K562 (cell line): ENCODE measurements around the gene FBXO36. TPM values are rescaled to one million over a fixed set of nuclear protein-coding genes. Genes with fewer than 3 reads are reported as not detected.
A peak's percentile ranks its signal among the peaks of the same experiment; 100 is the strongest.

Experiments
- ATAC-seq: fragments of 200-7000 bp; cut with Tn5 transposase; 3 replicates; pipeline ENCODE4 v1.9.1; 2020; ENCODE audit warnings: moderate library complexity
- BruUV-seq: library from RNA; stranded (reverse); fragments of 400-500 nt; replicated peaks from 2 replicates; lab custom pipeline; 2021; lab: Mats Ljungman, UMichigan
- CTCF ChIA-PET: fragments of 300-600 bp; formaldehyde crosslinking; extraction: SDS; loops from one replicate; lab custom pipeline; 2021; ENCODE audit warnings: low intra/inter-chr PET ratio; lab: Yijun Ruan, JAX
- POLR2A ChIA-PET: fragments of 300-600, 350-650 bp; sonication (Branson Sonifier 250); formaldehyde crosslinking; extraction: SDS; loops from one replicate; lab custom pipeline; 2021; ENCODE audit warnings: antibody characterized with exemption, inconsistent platforms; lab: Yijun Ruan, JAX
- DNase-seq, 4 experiments: peaks; one replicate each; pipeline versions ENCODE4 v3.0.0 to v3.0.0-alpha.2; 2011 to 2018; ENCODE audit warnings: low spot score in 3 of 4, mixed read lengths in 3 of 4; ENCODE audit errors: extremely low read depth in 1 of 4
- FAIRE-seq: peaks from 2 replicates; lab custom pipeline; 2011; peaks lifted over from hg19 to GRCh38; lab: Jason Lieb, UNC
- H2AFZ ChIP-seq: 2 replicates; pipeline ENCODE4 v1.6.0; 2011; ENCODE audit warnings: low read depth, low read length, control low read depth, inconsistent platforms
- H3K27ac ChIP-seq: fragments of 200-600 bp; 3 replicates; pipeline ENCODE4 v1.8.0; 2011; ENCODE audit warnings: low read depth, mild to moderate bottlenecking, control low read depth, inconsistent platforms, low read length, moderate library complexity, mixed read lengths; ENCODE audit errors: extremely low read depth
- H3K27me3 ChIP-seq, 2 experiments: fragments of 300-600 bp in 1 of 2; 2 replicates in 1 of 2; 3 replicates in 1 of 2; pipeline versions ENCODE4 v1.6.0 to v1.8.0; 2011; ENCODE audit warnings: inconsistent platforms in 2 of 2, low read length in 2 of 2, mild to moderate bottlenecking in 1 of 2, mixed read lengths in 1 of 2, moderate library complexity in 1 of 2; ENCODE audit not compliant: control insufficient read depth in 2 of 2, insufficient read depth in 2 of 2
- H3K36me3 ChIP-seq: fragments of 300-600 bp; 3 replicates; pipeline ENCODE4 v1.8.0; 2011; ENCODE audit warnings: mild to moderate bottlenecking, low read length, inconsistent platforms; ENCODE audit not compliant: control insufficient read depth, insufficient read depth
- H3K4me1 ChIP-seq, 2 experiments: fragments of 200-600 bp in 1 of 2; replicated peaks in 1 of 2; 2 replicates in 1 of 2; 3 replicates in 1 of 2; pipeline versions ENCODE4 v1.5.1 to v1.8.0; 2011; ENCODE audit warnings: inconsistent platforms in 2 of 2, low read length in 2 of 2, mild to moderate bottlenecking in 1 of 2, mixed read lengths in 1 of 2, moderate library complexity in 1 of 2; ENCODE audit not compliant: control insufficient read depth in 2 of 2, insufficient read depth in 2 of 2
- H3K4me2 ChIP-seq: 2 replicates; pipeline ENCODE4 v1.6.1; 2011; ENCODE audit warnings: low read length, control low read depth, inconsistent platforms, mixed read lengths; ENCODE audit not compliant: insufficient read depth
- H3K4me3 ChIP-seq: fragments of 200-600 bp; sonication (generic), shearing (Covaris generic); 2 replicates; pipeline ENCODE4 v1.5.1; 2016; ENCODE audit warnings: control low read depth, inconsistent platforms
- H3K79me2 ChIP-seq: fragments of 200-600 bp; 3 replicates; pipeline ENCODE4 v1.8.0; 2011; ENCODE audit warnings: low read length, inconsistent platforms; ENCODE audit not compliant: control insufficient read depth, insufficient read depth
- H3K9ac ChIP-seq, 2 experiments: 2 replicates each; pipeline versions ENCODE4 v1.6.0 to v1.6.1; 2011; ENCODE audit warnings: low read depth in 2 of 2, low read length in 2 of 2, control low read depth in 1 of 2, inconsistent platforms in 1 of 2, mild to moderate bottlenecking in 1 of 2, mixed read lengths in 1 of 2; ENCODE audit not compliant: insufficient read depth in 1 of 2
- H3K9me1 ChIP-seq: one replicate; pipeline ENCODE4 v1.6.0; 2011; ENCODE audit warnings: inconsistent platforms, mild to moderate bottlenecking, low read length, moderate library complexity; ENCODE audit not compliant: control insufficient read depth, insufficient read depth
- H3K9me3 ChIP-seq: replicated peaks from 2 replicates; pipeline ENCODE4 v1.5.1; 2011; ENCODE audit warnings: low read depth, low read length, inconsistent platforms; ENCODE audit not compliant: control insufficient read depth, insufficient read depth
- H4K20me1 ChIP-seq: replicated peaks from 2 replicates; pipeline ENCODE4 v1.6.1; 2011; ENCODE audit warnings: low read length, inconsistent platforms, mixed read lengths; ENCODE audit not compliant: control insufficient read depth, insufficient read depth
- ARHGAP35 ChIP-seq: fragments of 450-650 bp; IDR thresholded peaks from 2 replicates; pipeline ENCODE4 v1.6.1; 2018; ENCODE audit not compliant: partially characterized antibody
- BCLAF1 ChIP-seq, 2 experiments: fragments of 450-650 bp in 1 of 2; IDR thresholded peaks; 2 replicates each; pipeline ENCODE4 v1.6.1; 2011 to 2017; ENCODE audit warnings: low read depth in 2 of 2, antibody characterized with exemption in 1 of 2, borderline replicate concordance in 1 of 2, low read length in 1 of 2, mild to moderate bottlenecking in 1 of 2, mixed read lengths in 1 of 2; ENCODE audit not compliant: control insufficient read depth in 1 of 2
- BDP1 ChIP-seq: IDR thresholded peaks from 3 replicates; pipeline ENCODE4 v1.6.1; 2011; ENCODE audit not compliant: insufficient read length, insufficient read depth
- CREB1 ChIP-seq, 2 experiments: sonication (generic) in 1 of 2; formaldehyde crosslinking in 1 of 2; IDR thresholded peaks; 2 replicates each; pipeline versions ENCODE4 v1.6.1 to v1.8.0; 2012 to 2022; ENCODE audit warnings: inconsistent platforms in 1 of 2, mild to moderate bottlenecking in 1 of 2, missing genetic modification reagents in 1 of 2, moderate library complexity in 1 of 2
- CTBP1 ChIP-seq: fragments of 450-650 bp; IDR thresholded peaks from 2 replicates; pipeline ENCODE4 v1.6.1; 2016; ENCODE audit warnings: borderline replicate concordance
- HNRNPLL ChIP-seq: fragments of 200-400 bp; formaldehyde crosslinking; IDR thresholded peaks from 2 replicates; pipeline ENCODE4 v1.6.1; 2017; ENCODE audit warnings: low read length, low read depth, mild to moderate bottlenecking; ENCODE audit not compliant: poor library complexity, severe bottlenecking
- KAT8 ChIP-seq: fragments of 450-650 bp; IDR thresholded peaks from 2 replicates; pipeline ENCODE4 v1.6.1; 2016; ENCODE audit warnings: low read depth, mild to moderate bottlenecking
- MAFG ChIP-seq: fragments of 450-650 bp; conservative IDR thresholded peaks from 2 replicates; pipeline ENCODE4 v1.6.1; 2016; ENCODE audit warnings: missing genetic modification characterization, missing compliant biosample characterization
- RAD51 ChIP-seq: fragments of 450-650 bp; IDR thresholded peaks from 2 replicates; pipeline ENCODE4 v1.7.1; 2016; ENCODE audit warnings: low read depth, mild to moderate bottlenecking, borderline replicate concordance
- RBBP5 ChIP-seq: fragments of 200-600 bp; sonication (generic); IDR thresholded peaks from 2 replicates; pipeline ENCODE4 v1.6.1; 2012; ENCODE audit warnings: borderline replicate concordance, mild to moderate bottlenecking, low read length, control low read depth, inconsistent platforms; ENCODE audit not compliant: insufficient read depth, poor library complexity, severe bottlenecking
- RCOR1 ChIP-seq, 2 experiments: IDR thresholded peaks; 2 replicates each; pipeline ENCODE4 v1.6.1; 2012; ENCODE audit warnings: low read depth in 2 of 2, low read length in 2 of 2, borderline replicate concordance in 1 of 2, improper control_type of control experiment in 1 of 2
- SMARCC2 ChIP-seq: fragments of 450-650 bp; IDR thresholded peaks from 2 replicates; pipeline ENCODE4 v1.6.1; 2017; ENCODE audit warnings: antibody characterized with exemption, moderate library complexity, mild to moderate bottlenecking, low read depth
- TGIF2 ChIP-seq: sonication (generic); formaldehyde crosslinking; IDR thresholded peaks from 2 replicates; pipeline ENCODE4 v1.8.1; 2022; ENCODE audit warnings: mild to moderate bottlenecking, missing genetic modification reagents, moderate library complexity
- ZBTB8A ChIP-seq: fragments of 450-650 bp; IDR thresholded peaks from 2 replicates; pipeline ENCODE4 v1.6.1; 2018; ENCODE audit warnings: mild to moderate bottlenecking, moderate library complexity; ENCODE audit not compliant: partially characterized antibody
- ZNF165 ChIP-seq: fragments of 250-450 bp; sonication (Bioruptor Pico); IDR thresholded peaks from 2 replicates; pipeline ENCODE4 v1.4.0; 2020; ENCODE audit warnings: borderline replicate concordance
- WGBS: fragments of 100-300 bp; shearing (Covaris generic); methylation state at CpG from one replicate; pipeline ENCODE4 v1.1.6; 2016; ENCODE audit warnings: low coverage, mixed read lengths; ENCODE audit not compliant: insufficient coverage; ENCODE audit errors: missing lambda C conversion rate; 5-methylcytosine and 5-hydroxymethylcytosine counted together
- in situ Hi-C: fragments of 300-500 bp; cut with MboI; formaldehyde crosslinking; loops from 4 replicates; pipeline ENCODE4 v1.15.0; 2018; ENCODE audit warnings: inconsistent platforms, mixed read lengths
- intact Hi-C: fragments of 100-400 bp; cut with micrococcal nuclease; formaldehyde crosslinking; loops from 2 replicates; pipeline ENCODE4 v1.14.2; 2022
- polyA plus RNA-seq, 8 experiments: library from polyadenylated mRNA; depleted of rRNA in 4 of 8; stranded (reverse) in 5 of 8; unstranded in 3 of 8; fragments of >200 nt; fragmentation: Nextera tagmentation in 2 of 8; fragmentation: Illumina TruSeq in 1 of 8; extraction: Ambion mirVana in 2 of 8; extraction: Trizol in 1 of 8; gene quantifications; 2 replicates each; pipeline versions ENCODE4 v1.2.1 to v1.2.3, GENCODE V29; 2011 to 2014; ENCODE audit warnings: inconsistent platforms in 1 of 8, missing spikeins in 1 of 8
- total RNA-seq, 7 experiments: library from RNA; depleted of rRNA in 6 of 7; stranded (reverse); fragments of >200 nt in 6 of 7; fragmentation: Illumina TruSeq in 2 of 7; extraction: Trizol in 2 of 7; gene quantifications; 2 replicates each; pipeline versions ENCODE4 v1.2.1 to v1.2.3, GENCODE V29; 2011 to 2021; ENCODE audit warnings: low replicate concordance in 1 of 7
- TF ChIP-seq, protein P1 (sequence below): fragments of 450-650 bp; formaldehyde crosslinking; conservative IDR thresholded peaks from 2 replicates; pipeline ENCODE4 v1.4.0; 2022; ENCODE audit warnings: mild to moderate bottlenecking, missing genetic modification characterization

The FBXO36 gene
- total and polyA plus RNA-seq, 9 of the 15 experiments (the other 6 are each of a cell fraction or from before 2014, with no cell fraction given) = 0.40 to 0.91 (median 0.58) TPM

GRCh38 chr2:230012267-230012884 lies 90.1 kb downstream of the FBXO36 start:
- DNase-seq (peak; percentile 11 to 56 (median 22)), ATAC-seq (peak; percentile 72), FAIRE-seq (peak; percentile 76)
- WGBS = 14% methylated on average over 10 of the region's 10 CpGs
- H3K36me3 ChIP-seq = no peaks in the 10 kb centered on the region
- no TSS peak for BruUV-seq
- CTCF ChIA-PET = no interaction called here
- H3K27me3 ChIP-seq = no peaks in the 10 kb centered on the region
- peak overlapping the region; percentile 64 for H3K27ac ChIP-seq
- in situ Hi-C loops = loop anchor here (25.0 kb wide), 1 partner anchor 800 kb away; no protein-coding TSS in a partner anchor
- no peak overlapping the region for H3K4me3 ChIP-seq
- intact Hi-C loops = loop anchor here (5.0 kb wide), 1 partner anchor 590 kb away; no protein-coding TSS in a partner anchor
- no peaks in the 10 kb centered on the region for H3K79me2 ChIP-seq
- no peaks in the 10 kb centered on the region for H3K9me3 ChIP-seq
- H2AFZ ChIP-seq = peak overlapping the region; percentile 83
- no peaks in the 10 kb centered on the region for H3K9me1 ChIP-seq
- POLR2A ChIA-PET = interaction anchor here (0.6 to 1.3 kb wide), 4 partner anchors 9 to 91 kb away, joined by 3 to 5 read pairs (median 4); partner anchors contain the start of gene TRIP12
- peaks cover 0 to 32% of the 10 kb centered on the region in 2 experiments; a peak in 3 of 5 replicates for H3K4me1 ChIP-seq
- H3K9ac ChIP-seq = peak overlapping the region in 1 of 2 experiments; percentile 43; a peak in 2 of 4 replicates
- H3K4me2 ChIP-seq = peak overlapping the region; percentile 27; the same call in 1 of the 2 replicates
- no peaks in the 10 kb centered on the region for H4K20me1 ChIP-seq
- no peak for TF ChIP-seq TGIF2 (CRISPR knock-in tag)
- no peak for TF ChIP-seq ZNF165
- TF ChIP-seq RCOR1 (IDR thresholded peaks at IDR 0.05; ENCODE audit: borderline replicate concordance in 1 of 2, low read depth in 2 of 2, low read length in 2 of 2) = 0 out of 4 replicates have a peak, but pooled peaks of 1 of the 2 experiments have one; percentile 20
- TF ChIP-seq ARHGAP35 = no peak
- TF ChIP-seq, protein P1, sequence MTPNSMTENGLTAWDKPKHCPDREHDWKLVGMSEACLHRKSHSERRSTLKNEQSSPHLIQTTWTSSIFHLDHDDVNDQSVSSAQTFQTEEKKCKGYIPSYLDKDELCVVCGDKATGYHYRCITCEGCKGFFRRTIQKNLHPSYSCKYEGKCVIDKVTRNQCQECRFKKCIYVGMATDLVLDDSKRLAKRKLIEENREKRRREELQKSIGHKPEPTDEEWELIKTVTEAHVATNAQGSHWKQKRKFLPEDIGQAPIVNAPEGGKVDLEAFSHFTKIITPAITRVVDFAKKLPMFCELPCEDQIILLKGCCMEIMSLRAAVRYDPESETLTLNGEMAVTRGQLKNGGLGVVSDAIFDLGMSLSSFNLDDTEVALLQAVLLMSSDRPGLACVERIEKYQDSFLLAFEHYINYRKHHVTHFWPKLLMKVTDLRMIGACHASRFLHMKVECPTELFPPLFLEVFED (CRISPR knock-in tag) = no peak
- no peak for TF ChIP-seq ZBTB8A
- TF ChIP-seq SMARCC2 = 0 out of 2 replicates have a peak, but pooled peaks have one; percentile 33
- no peak for TF ChIP-seq HNRNPLL
- TF ChIP-seq RBBP5 = no peak
- TF ChIP-seq RAD51 = 0 out of 2 replicates have a peak, but pooled peaks have one; percentile 17
- no peak for TF ChIP-seq BDP1
- TF ChIP-seq MAFG (tag) = no peak
- peak; percentile 44; the same call in 1 of the 2 replicates for TF ChIP-seq CREB1 (IDR thresholded peaks at IDR 0.05)
- TF ChIP-seq CREB1 (CRISPR knock-in tag; IDR thresholded peaks at IDR 0.05) = peak; percentile 52; the same call in 1 of the 2 replicates
- TF ChIP-seq CTBP1 = peak; percentile 57; the same call in 1 of the 2 replicates
- no peak for TF ChIP-seq BCLAF1 (IDR thresholded peaks at IDR 0.05; ENCODE audit: borderline replicate concordance in 1 of 2, control insufficient read depth in 1 of 2, low read depth in 2 of 2, low read length in 1 of 2)
- no peak for TF ChIP-seq KAT8
